HG03442 (cell line): ENCODE measurements around the gene LVRN.

ENCODE experiments used
- ATAC-seq: cut with Tn5 transposase; IDR thresholded peaks from one replicate; pipeline ENCODE4 v1.9.1; 2021; ENCODE audit warnings: mild to moderate bottlenecking, moderate library complexity; ENCODE audit not compliant: unreplicated experiment

The LVRN gene

GRCh38 chr5:115954144-115954543 lies 8.1 kb upstream of the LVRN start:
- no peak for ATAC-seq

GRCh38 chr5:115956957-115957356 lies 5.3 kb upstream of the LVRN start:
- ATAC-seq: no peak

GRCh38 chr5:115961381-115962238 lies 665 bp upstream of the LVRN start:
- no peak for ATAC-seq

DNA sequence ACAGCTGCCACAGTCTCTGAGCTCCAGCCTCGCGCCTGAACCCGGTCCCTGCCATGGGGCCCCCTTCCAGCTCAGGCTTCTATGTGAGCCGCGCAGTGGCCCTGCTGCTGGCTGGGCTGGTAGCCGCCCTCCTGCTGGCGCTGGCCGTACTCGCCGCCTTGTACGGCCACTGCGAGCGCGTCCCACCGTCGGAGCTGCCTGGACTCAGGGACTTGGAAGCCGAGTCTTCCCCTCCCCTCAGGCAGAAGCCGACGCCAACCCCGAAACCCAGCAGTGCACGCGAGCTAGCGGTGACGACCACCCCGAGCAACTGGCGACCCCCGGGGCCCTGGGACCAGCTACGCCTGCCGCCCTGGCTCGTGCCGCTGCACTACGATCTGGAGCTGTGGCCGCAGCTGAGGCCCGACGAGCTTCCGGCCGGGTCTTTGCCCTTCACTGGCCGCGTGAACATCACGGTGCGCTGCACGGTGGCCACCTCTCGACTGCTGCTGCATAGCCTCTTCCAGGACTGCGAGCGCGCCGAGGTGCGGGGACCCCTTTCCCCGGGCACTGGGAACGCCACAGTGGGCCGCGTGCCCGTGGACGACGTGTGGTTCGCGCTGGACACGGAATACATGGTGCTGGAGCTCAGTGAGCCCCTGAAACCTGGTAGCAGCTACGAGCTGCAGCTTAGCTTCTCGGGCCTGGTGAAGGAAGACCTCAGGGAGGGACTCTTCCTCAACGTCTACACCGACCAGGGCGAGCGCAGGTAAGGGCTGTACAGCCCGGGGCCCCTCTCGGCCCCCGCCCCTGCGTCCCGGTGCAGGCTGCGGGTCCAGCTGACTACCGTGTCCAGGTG lies 509 bp downstream of the LVRN start:
- ATAC-seq: no peak

DNA sequence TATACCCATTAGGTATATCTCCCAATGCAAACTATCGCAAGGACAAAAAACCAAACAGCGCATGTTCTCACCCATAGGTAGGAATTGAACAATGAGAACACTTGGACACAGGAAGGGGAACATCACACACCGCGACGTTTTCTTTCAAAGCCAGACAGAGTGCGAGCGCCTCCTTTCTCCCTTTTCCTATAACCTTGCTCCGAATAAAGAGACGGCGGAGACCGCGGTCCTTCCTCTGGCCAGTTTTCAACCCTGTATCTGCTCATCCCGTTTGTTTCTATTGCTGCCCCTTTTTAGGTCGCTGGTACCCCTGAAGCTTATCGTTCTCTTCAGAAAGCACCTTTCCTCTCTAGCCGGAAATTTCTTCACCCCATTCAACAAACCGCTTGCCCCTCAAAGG lies 1.3 kb downstream of the LVRN start:
- ATAC-seq: no peak

GRCh38 chr5:115968770-115969169 lies 6.5 kb downstream of the LVRN start:
- ATAC-seq: no peak

DNA sequence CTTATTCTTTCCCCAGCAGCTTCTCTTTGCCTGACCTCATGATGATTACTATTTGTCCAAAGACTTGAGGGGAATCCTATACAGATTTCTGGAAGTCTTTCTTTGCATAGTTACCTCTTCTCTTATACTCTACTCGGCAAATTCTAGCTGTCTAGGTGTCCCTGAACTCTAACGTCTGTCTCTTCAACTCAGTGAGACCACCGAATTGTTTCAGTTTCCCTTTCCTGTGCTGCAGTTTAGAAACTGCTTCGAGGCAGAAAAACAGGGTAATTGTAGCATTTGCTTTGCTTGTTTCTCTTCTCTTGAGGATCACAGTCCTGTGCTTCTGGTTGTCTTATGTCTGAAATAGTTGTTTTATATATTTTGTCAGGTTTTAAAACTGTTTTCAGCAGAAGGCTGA lies 14.8 kb downstream of the LVRN start:
- peak; percentile 87 for ATAC-seq

GRCh38 chr5:115977988-115978387 lies 15.7 kb downstream of the LVRN start:
- ATAC-seq: no peak

- ATAC-seq: no peak
These were observed 16.5 kb downstream of the LVRN start for GRCh38 chr5:115978779-115979178.

DNA sequence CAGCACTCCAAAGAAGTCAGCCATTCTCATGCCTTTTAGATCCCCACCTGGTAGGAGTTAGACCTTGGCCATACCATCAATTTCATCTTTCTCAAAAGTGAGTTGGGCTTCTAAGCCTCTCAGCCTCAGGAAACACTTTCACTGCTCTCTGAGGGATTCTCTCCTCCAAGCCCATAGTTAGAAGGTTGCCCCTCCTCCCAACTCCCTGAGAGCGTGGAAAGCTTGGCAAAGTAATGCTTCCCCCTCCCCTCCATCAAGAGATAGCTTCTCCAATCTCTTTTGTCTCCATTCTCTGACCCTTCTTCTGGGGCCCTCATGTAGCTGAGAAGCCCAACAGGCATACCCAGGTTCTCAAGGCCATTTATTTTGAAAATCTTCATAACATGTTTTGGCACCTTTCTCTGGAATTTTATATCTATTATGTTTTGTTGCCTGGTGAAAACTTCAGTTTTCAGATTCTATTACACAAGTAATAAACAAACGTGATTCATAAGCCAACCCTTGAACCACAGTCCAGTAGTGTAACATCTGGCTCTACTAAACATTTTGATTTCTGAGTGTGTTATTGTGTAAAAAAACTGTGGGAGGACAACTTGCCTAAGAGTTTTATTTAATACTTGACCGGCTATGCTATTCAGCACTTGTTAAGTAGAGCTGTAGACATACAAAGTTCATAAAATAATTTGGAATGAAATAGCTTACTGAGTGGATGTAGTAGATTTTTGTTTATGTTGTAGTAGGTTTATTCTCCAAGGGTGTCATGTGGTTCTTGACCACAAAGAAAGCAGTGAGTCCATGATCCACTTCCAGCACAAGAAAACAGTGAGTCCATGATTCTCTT lies 17.1 kb downstream of the LVRN start:
- no peak for ATAC-seq

GRCh38 chr5:115983519-115983918 lies 21.2 kb downstream of the LVRN start:
- ATAC-seq: no peak

- no peak for ATAC-seq
These were observed 23.8 kb downstream of the LVRN start for GRCh38 chr5:115985802-115986757.

DNA sequence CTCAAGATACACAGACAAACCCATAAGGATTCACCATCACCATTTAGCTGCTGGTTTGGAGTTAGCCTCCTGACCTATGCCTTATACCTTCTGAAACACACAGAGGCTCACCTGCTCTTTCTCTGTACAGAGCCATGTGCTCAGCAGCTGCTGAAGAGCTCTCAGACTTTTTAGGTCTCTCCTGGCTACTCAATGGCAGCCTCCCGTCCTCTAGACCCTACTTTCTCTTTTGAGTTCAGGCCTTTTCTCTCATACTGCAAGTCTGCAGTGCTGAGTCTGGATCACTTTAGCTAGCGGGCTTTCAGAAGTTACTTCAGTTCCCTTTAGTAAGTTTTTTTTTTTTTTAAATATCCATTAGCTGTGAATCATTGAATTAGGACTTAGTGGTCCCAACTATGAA lies 25.7 kb downstream of the LVRN start:
- ATAC-seq: no peak

GRCh38 chr5:115992848-115993350 lies 30.6 kb downstream of the LVRN start:
- no peak for ATAC-seq

DNA sequence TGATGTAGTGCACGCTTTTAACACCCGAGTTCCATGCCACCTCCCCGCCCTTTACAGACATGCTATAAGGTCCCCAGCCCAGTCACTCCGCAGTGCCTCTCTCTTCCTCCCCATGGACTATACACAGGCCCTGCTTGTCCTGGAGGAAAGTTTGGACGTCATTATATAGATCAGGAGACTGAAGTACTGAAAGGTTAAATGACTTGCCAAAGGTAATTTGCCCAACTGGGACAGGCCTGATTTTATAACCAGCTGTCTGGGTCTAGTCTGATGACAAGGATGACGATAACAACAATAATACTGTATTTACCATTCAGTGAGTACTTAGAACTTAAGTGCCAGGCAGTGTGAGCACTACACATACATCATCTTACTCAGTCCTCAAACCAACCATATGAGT lies 33.1 kb downstream of the LVRN start:
- no peak for ATAC-seq

DNA sequence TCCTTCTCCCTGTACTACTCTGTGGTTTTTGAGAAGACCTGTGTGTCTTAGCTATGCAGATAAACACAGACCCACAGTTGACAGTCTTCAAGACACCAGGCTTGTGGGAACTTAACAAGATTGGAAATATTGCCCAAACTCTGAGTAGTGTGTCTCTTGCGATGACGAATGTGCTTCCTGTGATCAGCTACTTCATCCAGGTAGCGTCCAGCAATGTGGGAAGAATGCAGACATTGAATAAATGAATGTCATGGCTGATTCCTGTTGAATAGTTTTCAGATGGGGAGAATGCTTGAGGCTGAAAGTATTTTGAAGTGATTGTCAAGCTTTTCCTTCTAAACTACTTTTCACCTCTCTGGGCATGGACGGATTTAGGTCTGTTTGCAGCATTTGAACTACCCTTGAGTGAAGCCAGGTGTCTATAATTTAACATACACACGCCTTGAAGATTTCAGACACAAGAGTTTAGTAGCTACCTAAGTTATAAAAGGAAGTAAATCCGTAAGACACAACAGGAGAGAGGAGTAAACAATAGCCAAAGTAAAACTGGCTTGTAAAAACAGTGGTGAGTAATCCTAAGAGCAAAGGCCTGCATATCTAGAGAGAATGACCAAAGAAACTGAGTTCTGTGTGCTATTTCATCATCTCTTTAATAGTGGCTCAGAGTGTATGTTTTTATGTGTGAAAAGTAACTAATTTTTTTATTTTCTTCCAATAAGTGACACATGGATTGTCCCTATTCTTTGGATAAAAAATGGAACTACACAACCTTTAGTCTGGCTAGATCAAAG lies 40.0 kb downstream of the LVRN start:
- no peak for ATAC-seq

GRCh38 chr5:116004248-116004647 lies 42.0 kb downstream of the LVRN start:
- no peak for ATAC-seq

DNA sequence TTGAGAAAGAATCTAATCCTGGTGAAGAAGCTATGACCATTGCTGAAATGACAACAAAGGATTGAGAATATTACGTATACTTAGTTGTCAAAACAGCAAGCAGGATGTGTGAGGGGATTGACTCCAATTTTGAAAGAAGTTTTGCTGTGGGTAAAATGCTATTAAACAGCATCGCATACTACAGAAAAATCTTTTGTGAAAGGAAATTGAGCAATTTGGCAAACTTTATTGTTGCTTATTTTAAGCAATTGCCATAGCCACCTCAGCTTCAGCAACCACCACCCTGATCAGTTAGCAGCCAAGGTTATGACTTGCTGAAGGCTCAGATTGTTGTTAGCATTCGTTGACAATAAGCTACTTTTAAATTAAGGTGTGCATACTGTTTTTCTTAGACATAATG lies 47.5 kb downstream of the LVRN start:
- ATAC-seq: no peak

DNA sequence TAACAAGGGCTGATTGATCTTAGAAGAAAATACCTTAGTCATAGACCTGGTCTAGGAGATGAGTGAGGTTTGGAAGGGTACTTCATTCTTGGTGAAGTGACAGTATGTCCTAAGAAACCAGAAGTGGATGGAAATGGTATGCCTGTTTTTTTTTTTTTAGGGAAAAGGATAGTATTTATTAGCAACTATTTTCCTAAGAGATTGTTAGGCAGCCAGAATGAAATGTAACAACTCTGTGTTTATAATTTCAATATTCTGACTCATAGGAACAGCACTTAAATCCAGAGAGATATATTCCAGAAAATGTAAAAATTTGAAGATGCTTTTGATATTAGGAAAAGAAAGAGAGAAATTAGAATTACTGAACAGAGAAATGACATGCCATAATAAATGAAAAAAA lies 48.8 kb downstream of the LVRN start:
- no peak for ATAC-seq
